GM04504 (cell line): Measurements from ENCODE around the gene TWSG1.
"Not testable (repeated sequence)": the region's sequence is repeated elsewhere in the genome, so short reads cannot be mapped to it uniquely, and the experiment has no call there.

Experiments used
- DNase-seq: peaks from one replicate; pipeline ENCODE4 v3.0.0-alpha.2; 2012; ENCODE audit warnings: low read depth

TWSG1 gene

GRCh38 chr18:9335697-9336045 is 1.1 kb downstream of the TWSG1 start:
- no peak for DNase-seq

DNA sequence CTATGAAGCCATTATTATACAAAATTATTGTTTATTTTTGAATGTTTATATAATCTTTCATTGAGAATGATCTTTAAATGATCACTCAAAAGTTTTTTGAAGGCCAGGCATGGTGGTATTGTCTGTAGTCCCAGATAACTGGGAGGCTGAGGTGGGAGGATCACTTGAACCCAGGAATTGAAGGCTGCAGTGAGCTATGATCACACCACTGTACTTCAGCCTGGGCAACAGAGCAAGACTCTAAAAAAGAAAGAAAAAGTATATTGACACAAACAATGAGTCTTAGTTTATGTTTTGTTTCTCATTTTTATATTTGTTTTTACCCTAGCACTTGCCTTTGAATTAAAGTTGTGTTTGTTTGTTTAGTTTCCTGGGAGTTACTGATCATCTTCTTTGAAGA is 2.3 kb downstream of the TWSG1 start:
- no peak for DNase-seq

GRCh38 chr18:9337873-9338272 is 3.3 kb downstream of the TWSG1 start:
- no peak for DNase-seq

- no peak for DNase-seq
Measured at GRCh38 chr18:9340472-9340871, 5.9 kb downstream of the TWSG1 start.

DNA sequence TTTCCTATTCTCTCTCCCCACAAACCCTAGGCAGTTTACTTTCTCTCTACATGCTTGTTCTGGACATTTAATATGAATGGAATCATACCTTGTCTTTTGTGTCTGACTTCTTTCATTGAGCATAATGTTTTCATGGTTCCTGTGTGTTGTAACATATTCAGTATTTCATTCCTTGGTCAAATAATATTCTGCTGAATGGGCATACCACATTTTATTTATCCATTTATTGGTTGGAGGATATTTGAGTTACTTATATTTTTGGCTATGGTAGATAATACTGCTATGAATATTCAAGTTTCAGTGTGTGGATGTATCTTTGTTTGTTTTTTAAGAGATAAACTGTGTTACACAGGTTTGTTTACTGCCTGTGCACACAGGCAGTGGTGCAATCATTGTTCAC is 9.0 kb downstream of the TWSG1 start:
- DNase-seq: no peak

DNA sequence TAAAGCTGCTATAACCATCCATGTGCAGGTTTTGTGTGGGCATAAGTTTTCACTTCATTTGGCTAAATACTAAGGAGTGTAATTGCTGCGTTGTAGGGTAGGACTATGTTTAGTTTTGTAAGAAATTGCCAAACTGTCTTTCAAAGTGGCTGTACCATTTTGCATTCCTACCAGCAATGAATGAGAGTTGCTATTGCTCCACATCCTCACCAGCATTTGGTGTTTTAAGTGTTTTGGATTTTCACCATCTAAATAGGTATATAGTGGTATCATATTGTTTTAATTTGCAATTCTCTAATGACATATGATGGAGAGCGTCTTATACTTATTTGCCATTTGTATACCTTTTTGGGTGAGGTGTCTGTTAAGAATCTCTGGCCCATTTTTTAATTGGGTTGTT is 12.2 kb downstream of the TWSG1 start:
- no peak for DNase-seq

GRCh38 chr18:9348079-9348671 is 13.6 kb downstream of the TWSG1 start:
- DNase-seq: no peak

- DNase-seq: no peak
Measured at GRCh38 chr18:9348766-9349165, 14.2 kb downstream of the TWSG1 start.

DNA sequence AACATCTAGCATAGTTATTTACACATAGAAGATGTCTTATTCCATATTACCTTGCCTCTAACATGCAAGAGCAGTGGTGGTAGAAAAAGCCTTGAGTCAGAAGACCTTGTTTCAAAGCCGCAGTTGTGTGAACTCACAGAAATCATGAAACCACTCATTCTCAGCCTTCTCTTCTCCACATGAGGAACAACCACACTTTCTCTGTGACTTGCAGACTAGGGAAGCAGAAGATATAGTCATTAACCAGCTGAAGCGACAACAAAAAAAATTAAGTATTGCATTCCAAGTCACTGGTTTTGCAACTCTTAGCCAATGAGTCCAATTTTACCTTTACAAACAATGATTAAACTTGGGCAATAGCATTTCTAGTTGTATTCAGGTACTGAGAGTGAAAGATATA is 19.0 kb downstream of the TWSG1 start:
- DNase-seq: no peak

DNA sequence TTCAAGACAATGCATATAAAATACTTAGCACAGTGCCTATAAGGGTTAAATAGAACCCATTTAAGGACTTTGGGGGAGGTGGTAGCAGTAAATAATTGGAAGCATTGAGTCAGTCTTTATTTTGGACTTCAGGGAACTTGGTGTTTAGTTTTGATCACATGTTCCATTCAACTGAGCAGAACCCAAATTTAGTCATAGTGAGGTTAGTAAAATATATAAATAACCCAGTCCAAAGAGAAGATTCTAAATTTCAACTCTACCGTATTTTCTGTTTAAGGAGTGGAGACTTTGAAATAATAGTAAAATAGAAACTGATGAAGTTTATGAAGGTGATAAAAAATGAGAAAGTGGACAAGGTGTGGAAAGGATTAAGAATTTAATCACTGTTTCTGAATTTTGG is 19.7 kb downstream of the TWSG1 start:
- DNase-seq: no peak

- no peak for DNase-seq
Measured at GRCh38 chr18:9356976-9357375, 22.4 kb downstream of the TWSG1 start.

- no peak for DNase-seq
Measured at GRCh38 chr18:9359796-9360195, 25.2 kb downstream of the TWSG1 start.

DNA sequence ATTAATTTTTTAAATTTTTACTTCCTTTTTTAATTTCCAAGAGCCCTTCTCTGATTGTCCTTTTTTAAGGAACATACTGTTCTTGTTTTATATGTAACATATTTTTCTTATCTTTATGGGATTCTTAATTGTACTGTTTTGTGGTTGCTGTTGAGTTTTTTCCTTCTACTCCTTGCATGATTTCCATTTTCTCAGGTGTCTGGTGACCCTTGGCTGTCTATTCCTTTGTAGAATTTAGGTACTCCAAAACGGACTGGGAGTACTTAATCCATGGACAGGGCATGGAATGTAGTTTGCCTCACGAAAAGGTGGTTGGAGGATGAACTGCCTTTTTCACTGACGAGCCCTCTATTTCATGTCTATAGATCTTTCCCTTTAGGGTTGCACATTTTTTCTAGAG is 26.6 kb downstream of the TWSG1 start:
- DNase-seq: no peak

- DNase-seq: no peak
Measured at GRCh38 chr18:9362869-9363268, 28.3 kb downstream of the TWSG1 start.

DNA sequence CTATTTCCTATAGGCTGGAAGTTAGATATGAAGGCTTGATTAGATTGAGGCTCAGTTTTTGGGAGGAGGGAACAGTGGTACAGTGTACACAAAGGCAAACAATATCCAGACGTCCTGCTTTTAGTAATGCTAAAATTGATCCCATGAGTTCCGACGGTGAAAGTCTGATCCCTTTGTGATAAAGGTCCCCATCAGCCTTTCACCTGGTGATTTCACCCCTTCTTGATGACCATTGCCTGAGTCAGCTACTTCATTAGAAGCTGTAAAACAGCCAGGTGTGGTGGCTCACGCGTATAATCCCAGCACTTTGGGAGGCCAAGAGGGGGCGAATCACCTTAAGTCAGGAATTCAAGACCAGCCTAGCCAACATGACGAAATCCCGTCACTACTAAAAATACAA is 29.7 kb downstream of the TWSG1 start:
- no peak for DNase-seq

DNA sequence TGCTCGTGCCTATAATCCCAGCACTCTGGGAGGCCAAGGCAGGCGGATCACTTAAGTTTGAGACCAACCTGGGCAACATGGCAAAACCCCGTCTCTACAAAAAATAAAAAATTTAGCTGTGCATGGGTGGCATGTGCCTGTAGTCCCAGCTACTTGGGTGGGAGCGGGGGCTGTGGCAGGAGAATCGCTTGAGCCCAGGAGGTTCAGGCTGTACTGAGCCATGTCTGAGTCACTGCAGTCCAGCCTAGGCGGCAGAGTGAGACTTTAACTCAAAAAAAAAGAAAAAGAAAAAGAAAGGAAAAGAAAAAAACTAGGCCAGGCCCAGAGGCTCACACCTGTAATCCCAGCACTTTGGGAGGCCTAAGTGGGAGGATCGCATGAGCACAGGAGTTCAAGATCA is 30.8 kb downstream of the TWSG1 start:
- DNase-seq: no peak

DNA sequence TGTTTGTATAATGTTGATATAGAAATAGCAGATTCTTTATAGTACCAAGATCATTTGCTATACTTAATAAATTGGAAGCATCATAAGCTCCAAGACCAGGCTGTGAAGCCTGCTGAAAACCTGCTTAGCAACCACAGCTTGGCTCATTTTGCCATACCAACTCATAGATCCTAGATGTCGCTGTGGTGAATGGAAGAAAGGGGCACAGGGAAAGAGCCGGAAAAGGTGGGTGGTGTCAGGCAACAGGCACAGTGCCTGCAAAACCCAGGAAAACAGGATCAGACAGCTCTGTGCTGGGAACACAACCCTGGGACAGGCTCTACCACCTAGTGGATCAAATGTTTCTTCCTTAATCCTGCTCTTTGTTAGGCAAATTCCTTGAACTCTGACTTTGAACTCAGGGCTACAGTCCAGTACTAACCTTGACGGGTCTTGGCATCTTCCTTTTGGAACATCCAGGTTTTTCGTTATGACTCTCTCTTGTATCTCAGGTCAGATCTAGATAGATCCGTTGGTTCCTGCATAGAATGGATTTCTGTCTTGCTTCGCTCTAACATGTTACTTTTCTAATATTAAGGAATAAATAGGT is 31.6 kb downstream of the TWSG1 start:
- DNase-seq: no peak

DNA sequence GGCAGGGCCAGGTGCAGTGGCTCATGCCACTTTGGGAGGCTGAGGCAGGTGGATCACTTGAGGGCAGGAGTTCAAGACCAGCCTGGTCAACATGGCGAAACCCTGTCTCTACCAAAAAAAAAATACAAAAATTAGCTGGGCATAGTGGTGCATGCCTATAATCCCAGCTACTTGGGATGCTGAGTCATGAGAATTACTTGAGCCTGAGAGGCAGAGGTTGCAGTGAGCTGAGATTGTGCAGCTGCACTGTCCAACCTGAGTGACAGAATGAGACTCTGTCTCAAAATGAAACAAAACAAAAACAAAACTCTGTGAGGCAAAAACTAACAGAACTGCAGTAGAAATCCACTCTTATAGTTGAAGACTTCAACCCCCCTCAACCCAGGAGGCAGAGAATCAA is 38.7 kb downstream of the TWSG1 start:
- not testable (repeated sequence) for DNase-seq

- DNase-seq: no peak
Measured at GRCh38 chr18:9379118-9379517, 44.5 kb downstream of the TWSG1 start.

DNA sequence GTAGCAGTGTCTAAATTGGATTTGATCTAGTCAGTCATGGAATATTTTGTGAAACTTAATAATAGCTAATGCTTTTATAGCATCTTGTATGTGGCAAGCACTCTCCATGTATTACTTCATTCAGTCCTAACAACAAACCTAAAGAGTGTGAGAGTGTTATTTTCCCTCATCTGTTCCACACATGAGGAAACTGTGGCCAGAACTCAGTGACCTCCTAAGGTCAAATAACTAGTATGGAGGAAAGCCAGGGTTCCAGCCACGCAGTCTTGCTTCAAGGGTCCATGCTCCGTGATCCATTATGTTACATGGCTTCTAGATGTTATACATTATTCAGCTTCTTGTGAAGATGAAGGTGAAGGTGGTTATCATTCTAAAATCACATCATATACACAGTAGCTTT is 45.5 kb downstream of the TWSG1 start:
- peak; percentile 54 for DNase-seq

DNA sequence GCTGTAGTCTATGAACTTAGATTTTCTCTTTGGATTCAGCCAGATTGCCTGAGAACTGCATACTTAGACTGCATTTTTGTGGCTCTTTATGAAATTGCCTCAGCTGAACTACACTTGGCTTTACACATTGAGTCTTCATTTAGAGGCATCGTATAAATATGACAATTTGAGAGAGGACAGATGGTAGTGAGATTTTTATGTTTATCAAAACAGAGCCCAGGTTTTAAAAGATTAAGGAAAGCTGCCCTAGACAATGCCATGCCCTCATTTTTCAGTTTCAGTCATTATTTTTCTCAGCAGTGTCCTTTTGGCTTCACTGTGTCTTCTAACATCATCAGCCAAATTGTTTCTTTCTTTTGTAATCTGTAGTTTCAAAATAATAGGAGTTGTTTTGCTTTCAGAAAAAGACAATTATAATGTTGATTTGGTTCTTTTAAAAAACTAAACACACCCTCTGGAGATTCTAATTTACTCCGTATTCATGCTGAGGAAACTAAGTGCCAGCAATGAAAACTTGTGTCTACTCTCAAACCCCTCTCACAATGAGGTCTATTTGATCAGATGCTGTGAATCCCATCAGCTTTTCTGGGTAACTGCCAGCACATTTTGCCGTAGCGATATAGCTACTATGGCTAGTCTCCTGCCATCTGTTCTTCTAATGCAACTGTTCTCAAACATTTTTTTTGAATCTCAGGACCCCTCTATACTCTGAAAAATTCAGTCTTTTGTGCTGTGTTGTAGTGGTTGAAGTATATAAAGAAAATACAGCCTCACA is 46.2 kb downstream of the TWSG1 start:
- peak; percentile 55 for DNase-seq

- DNase-seq: no peak
Measured at GRCh38 chr18:9386879-9387278, 52.3 kb downstream of the TWSG1 start.

GRCh38 chr18:9387891-9388290 is 53.3 kb downstream of the TWSG1 start:
- no peak for DNase-seq

GRCh38 chr18:9389706-9390105 is 55.1 kb downstream of the TWSG1 start:
- DNase-seq: no peak
